Measurements from ENCODE around the gene CEACAM3. TPM values are rescaled to one million over a fixed set of nuclear protein-coding genes. Genes with fewer than 3 reads are reported as not detected.

The CEACAM3 gene
- total RNA-seq, 1 experiment from 2014 or later = not detected

- Histone ChIP-seq H2BK20ac (ENCODE audit: low read depth, low read length, poor library complexity, severe bottlenecking) (no peak overlapping the region), H3K4ac (ENCODE audit: low read depth, low read length) (no peak overlapping the region), H4K91ac (ENCODE audit: insufficient read length, low read depth, low read length) (no peak overlapping the region), H2BK12ac (ENCODE audit: insufficient read length, low read depth, low read length) (no peak overlapping the region), H3K27ac (ENCODE audit: insufficient read length, low read depth, low read length) (no peak overlapping the region), H2BK5ac (ENCODE audit: insufficient read length, low read length) (no peak overlapping the region), H3K4me2 (ENCODE audit: insufficient read depth, insufficient read length, low read length) (no peak overlapping the region), H3K27me3 (ENCODE audit: insufficient read depth, low read length) (0 out of 2 replicates have a peak, but pooled peaks cover 2% of the 10 kb centered on the region), H3K9me3 (ENCODE audit: control insufficient read depth, low read depth, low read length) (no peaks in the 10 kb centered on the region), H2BK120ac (ENCODE audit: low read depth, low read length, poor library complexity, severe bottlenecking) (no peak overlapping the region), H3K9ac (ENCODE audit: extremely low read depth, insufficient read length, low read length) (no peak overlapping the region), H4K5ac (ENCODE audit: insufficient read length, low read depth, low read length) (no peak overlapping the region), H2BK15ac (ENCODE audit: low read depth, low read length) (no peak overlapping the region), H3K79me2 (ENCODE audit: insufficient read depth, low read length) (no peaks in the 10 kb centered on the region), H4K20me1 (ENCODE audit: control insufficient read depth, insufficient read depth, insufficient read length) (no peaks in the 10 kb centered on the region), H2AK5ac (ENCODE audit: insufficient read length, low read length) (no peak overlapping the region), H3T11ph (ENCODE audit: low read length) (no peak overlapping the region), H4K8ac (replicated peaks; ENCODE audit: insufficient read length, low read depth, low read length) (no peak overlapping the region), H3K14ac (ENCODE audit: insufficient read depth, low read length) (no peak overlapping the region), H2AFZ (ENCODE audit: low read length) (no peak overlapping the region), H3K23me2 (ENCODE audit: insufficient read length, low read depth, low read length, poor library complexity, severe bottlenecking) (peaks cover 3% of the 10 kb centered on the region), H3K23ac (ENCODE audit: insufficient read length, low read depth, low read length) (no peak overlapping the region), H3K4me1 (ENCODE audit: insufficient read depth, low read length) (no peaks in the 10 kb centered on the region), H3K79me1 (ENCODE audit: insufficient read depth, low read depth, low read length, poor library complexity, severe bottlenecking) (no peaks in the 10 kb centered on the region), H3K56ac (ENCODE audit: insufficient read length, low read depth, low read length) (no peak overlapping the region), H3K18ac (ENCODE audit: insufficient read length, low read depth, low read length) (no peak overlapping the region)
- no peak overlapping the region; a peak in 1 of 7 replicates for H3K27ac Mint-ChIP-seq
- no peaks in the 10 kb centered on the region for H3K4me1 Mint-ChIP-seq
- no peak for TF ChIP-seq CTCF (conservative IDR thresholded peaks at IDR 0.05)
- no peak for DNase-seq
- peaks cover 0 to 41% (median 0%) of the 10 kb centered on the region in 3 experiments; a peak in 2 of 7 replicates for H3K36me3 Mint-ChIP-seq (ENCODE audit: insufficient read depth in 1 of 3, low read depth in 3 of 3)
- H3K9me3 Mint-ChIP-seq = peaks cover 54 to 95% of the 10 kb centered on the region in 2 experiments
- peaks cover 3% of the 10 kb centered on the region; the same call in 1 of the 2 replicates for H3K27me3 Mint-ChIP-seq (ENCODE audit: low read depth)
- WGBS (ENCODE audit: extremely low coverage, insufficient read length, low lambda C conversion rate) = no CpG with 5 or more reads among the region's 9 CpGs
- H3K4me3 Mint-ChIP-seq = no peak overlapping the region
These were observed 37.5 kb upstream of the CEACAM3 start for GRCh38 chr19:41758846-41759245.
